Measurements from ENCODE around the gene MTO1.

GRCh38 chr6:73435236-73435635 lies 26.3 kb upstream of the MTO1 start:
- TF ChIP-seq CTCF (IDR thresholded peaks at IDR 0.05): no peak
- no peak for TF ChIP-seq POLR2AphosphoS5 (IDR thresholded peaks at IDR 0.05)
- TF ChIP-seq POLR2A (IDR thresholded peaks at IDR 0.05): no peak
